Cardiac fibroblast (primary cell): ENCODE data around the gene SLC25A36.
"Not testable (repeated sequence)": the region's sequence is repeated elsewhere in the genome, so short reads cannot be mapped to it uniquely, and the experiment has no call there.

ENCODE experiments used
- DNase-seq, 2 donors: peaks; one replicate each; pipeline versions ENCODE4 v3.0.0 to v3.0.0-alpha.2; 2010; ENCODE audit warnings: low read depth in 2 of 2
- H3K4me3 ChIP-seq, 2 donors: replicated peaks in 1 of 2; 1 replicate in 1 of 2; 2 replicates in 1 of 2; pipeline ENCODE4 v1.5.1; 2011; ENCODE audit warnings: low read depth in 2 of 2, low read length in 2 of 2, mild to moderate bottlenecking in 2 of 2, moderate library complexity in 1 of 2
- CTCF ChIP-seq: IDR thresholded peaks from one replicate; pipeline ENCODE4 v1.5.1; 2011; ENCODE audit warnings: low read depth, mild to moderate bottlenecking, low read length, inconsistent platforms

Gene SLC25A36

GRCh38 chr3:141009496-141009895, 67.9 kb downstream of the SLC25A36 start:
- no peak overlapping the region for H3K4me3 ChIP-seq
- TF ChIP-seq CTCF: no peak
- no peak for DNase-seq

GRCh38 chr3:141011232-141011996, 69.8 kb downstream of the SLC25A36 start:
- peak; percentile 91 for TF ChIP-seq CTCF
- DNase-seq: peak; percentile 63
- no peak overlapping the region for H3K4me3 ChIP-seq

GRCh38 chr3:141011997-141012262, 70.3 kb downstream of the SLC25A36 start:
- no peak for TF ChIP-seq CTCF
- DNase-seq: no peak
- H3K4me3 ChIP-seq: no peak overlapping the region

DNA sequence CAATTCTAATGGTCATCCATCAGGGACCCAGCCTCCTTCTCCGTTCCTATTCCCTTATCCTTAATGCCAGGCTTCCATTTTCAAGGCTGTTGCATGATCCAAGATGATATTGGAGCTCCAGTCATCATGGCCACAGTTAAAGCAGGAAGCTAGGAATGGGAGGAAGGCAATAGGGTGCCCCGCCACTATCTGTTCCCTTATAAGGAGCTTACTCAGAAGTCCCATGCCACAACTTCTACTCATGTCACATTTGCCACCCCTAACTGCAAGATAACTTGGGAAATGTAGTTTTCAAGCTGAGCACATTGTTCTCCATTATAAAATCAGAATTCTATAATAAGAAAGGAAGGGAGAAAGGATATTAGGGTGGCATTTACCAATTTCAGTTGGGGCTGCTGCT, 70.9 kb downstream of the SLC25A36 start:
- no peak for TF ChIP-seq CTCF
- H3K4me3 ChIP-seq: no peak overlapping the region
- DNase-seq: no peak

GRCh38 chr3:141015481-141015880, 73.8 kb downstream of the SLC25A36 start:
- H3K4me3 ChIP-seq: no peak overlapping the region
- no peak for DNase-seq
- TF ChIP-seq CTCF: no peak

DNA sequence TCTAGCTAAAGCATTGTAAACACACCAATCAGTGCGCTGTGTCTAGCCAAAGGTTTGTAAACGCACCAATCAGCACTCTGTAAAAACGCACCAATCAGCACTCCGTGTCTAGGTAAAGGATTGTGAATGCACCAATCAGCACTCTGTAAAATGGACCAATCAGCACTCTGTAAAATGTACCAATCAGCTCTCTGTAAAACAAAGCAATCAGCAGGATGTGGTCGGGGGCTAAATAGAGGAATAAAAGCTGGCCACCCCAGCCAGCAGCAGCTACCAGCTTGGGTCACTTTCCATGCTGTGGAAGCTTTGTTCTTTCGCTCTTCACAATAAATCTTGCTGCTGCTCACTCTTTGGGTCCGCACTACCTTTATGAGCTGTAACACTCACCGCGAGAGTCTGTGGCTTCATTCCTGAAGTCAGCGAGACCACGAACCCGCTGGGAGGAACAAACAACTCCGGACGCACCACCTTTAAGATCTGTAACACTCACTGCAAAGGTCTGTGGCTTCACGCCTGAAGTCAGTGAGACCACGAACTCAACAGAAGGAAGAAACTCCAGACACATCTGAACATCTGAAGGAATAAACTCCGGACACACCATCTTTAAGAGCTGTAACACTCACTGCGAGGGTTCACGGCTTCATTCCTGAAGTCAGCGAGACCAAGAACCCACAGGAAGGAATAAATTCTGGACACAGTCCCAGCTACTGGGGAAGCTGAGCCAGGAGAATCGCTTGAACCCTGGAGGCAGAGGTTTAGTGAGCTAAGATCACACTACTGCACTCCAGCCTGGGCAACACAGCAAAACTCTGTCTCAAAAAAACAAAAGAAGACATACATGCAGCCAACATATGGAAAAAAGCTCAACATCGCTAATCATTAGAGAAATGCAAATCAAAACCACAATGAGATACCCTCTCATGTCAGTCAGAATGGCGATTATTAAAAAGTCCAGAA, 76.0 kb downstream of the SLC25A36 start:
- DNase-seq: not testable (repeated sequence)

GRCh38 chr3:141019244-141019643, 77.6 kb downstream of the SLC25A36 start:
- no peak overlapping the region for H3K4me3 ChIP-seq
- no peak for DNase-seq
- TF ChIP-seq CTCF: no peak

More for the DNA sequence above, 76.0 kb downstream of the SLC25A36 start:
- H3K4me3 ChIP-seq: not testable (repeated sequence)
